ENCODE measurements around the gene NDNF.

Gene NDNF

DNA sequence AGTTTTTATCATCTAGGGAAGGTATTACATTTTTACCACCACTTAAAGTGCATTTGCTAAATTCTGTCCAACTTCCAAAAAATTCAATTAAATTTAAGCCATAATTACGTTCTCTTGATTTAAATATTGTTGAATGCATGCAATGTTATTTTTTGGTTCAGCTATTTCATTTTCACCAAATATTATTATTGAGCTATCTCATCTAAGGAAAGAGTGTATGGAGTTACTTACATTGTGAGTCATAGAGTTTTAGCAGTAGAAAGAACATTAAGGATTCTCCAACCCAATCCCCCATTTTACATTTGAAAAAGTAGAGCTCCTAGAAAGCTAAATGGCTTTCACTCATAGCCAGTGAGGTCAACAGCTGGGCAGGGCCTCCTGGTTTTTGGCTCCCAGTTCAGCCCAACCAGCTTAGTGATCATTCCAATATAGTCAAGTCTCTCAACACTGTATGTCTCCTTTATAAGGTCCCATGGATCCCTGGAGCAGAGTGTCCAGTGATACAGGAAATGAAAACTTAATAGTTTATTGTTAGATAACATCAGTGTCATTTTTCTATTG lies 60.5 kb downstream of the NDNF start:
- no peak for DNase-seq

DNA sequence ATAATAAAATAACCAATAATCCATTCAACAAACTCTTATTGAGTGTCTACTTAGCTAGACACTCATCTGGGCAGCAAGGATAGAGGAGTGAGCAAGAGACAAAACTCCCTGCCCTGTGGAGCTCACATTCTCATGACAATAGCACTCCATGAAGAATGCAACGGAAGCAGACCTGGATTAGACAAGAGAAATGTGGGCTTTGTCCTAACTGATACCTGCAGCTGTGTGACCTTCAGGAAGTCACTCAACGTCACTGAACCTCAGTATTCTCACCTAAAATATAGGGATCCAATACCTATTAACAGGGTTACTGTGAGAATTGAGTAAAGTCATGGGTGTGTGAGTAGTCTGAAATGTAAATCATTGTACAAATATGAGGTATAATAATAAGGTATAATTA lies 61.2 kb downstream of the NDNF start:
- DNase-seq = no peak

DNA sequence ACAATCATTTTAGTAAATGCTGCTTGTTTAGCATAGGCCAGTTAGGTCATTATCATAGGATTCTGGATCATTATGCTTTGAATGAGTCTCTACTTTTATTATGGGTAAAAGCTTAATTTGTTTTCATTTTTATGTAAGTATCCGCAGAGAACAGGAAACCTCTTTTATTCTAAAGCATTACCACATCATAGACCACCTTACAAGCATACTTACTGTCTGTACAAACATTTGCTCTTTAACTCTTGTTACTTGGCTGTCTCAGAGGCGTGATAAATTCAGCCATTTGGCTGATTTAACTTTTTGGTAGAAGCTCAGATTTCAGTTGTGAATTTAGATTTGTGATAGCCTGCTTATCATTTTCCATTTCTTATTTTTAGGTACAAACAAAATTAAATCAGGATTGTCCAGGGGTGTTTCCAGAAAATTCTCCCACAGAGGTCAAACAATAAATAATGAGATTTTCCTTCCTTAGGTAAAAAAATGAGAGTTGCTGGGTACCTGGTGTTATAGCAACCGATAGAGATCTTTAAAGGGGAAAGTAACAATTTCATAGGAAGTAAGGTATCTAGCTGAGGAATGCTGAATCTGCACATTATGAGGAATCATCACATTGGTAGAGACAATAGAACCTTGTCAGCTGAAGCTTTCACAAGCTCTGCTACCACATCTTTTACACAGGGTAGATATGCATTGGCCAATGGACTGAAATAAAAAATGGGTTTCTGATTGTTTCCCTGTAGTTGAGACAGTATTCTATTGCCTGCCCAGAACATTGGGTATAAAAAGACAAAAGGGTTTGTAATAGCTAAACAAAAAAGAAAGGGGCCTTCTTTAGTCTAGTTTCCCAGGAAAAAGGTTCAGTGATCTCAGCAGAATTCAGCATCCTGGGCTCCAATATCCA lies 62.5 kb downstream of the NDNF start:
- DNase-seq = no peak

DNA sequence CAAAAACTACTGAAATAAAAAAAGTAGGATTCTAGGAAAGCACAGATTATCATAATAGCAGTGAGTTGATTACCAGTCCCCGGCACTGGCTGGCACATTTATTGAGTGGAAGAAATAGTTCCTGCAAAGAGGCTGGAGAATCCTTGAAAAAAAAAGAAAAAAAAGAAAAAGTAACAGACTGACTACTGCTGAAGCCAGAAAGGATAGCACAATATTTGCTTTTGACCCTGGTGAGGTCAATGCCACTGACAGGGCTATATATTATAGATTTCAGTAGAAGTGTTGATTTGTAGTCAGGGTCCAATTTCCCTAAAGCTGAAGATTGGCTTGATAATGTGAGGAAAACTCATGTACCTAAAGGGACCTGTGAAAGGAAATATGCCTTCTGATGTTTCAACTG lies 64.7 kb downstream of the NDNF start:
- no peak for DNase-seq

DNA sequence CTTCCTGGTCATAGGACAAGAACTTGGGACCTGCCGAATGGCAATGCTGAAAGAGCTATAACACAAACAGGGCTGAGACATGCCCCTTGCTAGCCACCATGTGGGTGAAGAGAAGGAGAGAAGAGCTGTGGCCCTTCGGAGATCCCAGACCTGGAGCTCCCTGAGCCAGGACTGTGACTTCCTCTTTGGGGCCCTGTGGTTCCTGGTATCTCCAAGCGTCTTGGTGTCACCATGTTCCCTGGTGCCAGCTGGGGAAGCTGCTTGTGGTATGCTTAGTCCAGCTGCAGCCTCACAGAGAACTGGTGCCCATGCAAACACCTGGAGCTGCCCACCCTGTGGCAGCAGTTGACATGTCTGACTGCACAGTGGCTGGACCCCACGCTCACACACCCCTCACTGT lies 68.5 kb downstream of the NDNF start:
- no peak for DNase-seq

DNA sequence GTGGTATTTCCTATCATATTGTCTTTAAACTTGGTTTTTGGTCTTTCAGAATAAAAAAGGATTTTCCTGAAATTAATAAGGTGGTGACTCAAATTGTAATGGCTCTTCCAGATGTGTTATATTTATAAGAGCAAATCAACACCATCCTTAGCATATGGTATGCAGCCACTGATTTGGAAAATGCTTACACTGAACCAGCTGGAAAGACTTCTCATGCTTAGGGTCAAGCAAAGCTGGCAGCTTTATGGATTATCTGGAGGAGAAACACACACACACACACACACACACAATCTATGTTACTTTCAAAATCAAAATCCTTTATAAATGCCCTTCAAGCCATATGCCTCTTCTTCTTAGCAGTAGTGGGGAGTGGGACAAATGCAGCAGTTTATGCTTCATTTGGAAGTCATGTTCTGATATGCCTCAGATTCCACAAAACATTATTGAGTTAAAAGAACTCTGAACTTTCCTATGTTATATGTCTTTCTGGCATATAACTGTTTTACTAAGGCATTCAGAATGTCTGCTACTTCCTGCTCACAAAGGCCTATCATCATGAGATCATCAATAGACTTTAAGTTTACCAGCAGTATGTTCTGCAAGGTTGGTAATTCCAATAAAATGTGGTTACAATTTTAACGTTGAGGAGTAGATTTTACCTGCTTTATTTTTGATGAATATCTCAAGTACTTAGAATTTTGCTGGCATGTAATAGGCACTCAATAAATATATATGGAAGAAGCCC lies 76.9 kb downstream of the NDNF start:
- no peak for DNase-seq

DNA sequence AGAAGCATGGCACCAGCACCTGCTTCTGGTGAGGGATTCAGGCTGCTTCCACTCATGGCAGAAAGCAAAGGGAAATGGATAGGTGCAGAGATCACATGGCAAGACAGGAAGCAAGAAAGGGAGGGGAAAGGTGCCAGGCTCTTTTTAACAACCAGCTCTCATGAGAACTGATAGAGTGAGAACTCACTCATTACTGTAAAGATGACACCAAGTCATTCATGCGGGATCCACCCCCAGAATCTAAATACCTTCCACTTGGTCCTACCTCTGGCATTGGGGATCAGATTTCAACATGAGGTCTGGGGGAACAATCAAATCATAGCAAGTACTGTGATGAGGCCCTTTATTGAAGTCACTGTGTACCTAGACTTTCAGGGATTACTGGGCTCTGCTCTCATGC lies 77.8 kb downstream of the NDNF start:
- no peak for DNase-seq

DNA sequence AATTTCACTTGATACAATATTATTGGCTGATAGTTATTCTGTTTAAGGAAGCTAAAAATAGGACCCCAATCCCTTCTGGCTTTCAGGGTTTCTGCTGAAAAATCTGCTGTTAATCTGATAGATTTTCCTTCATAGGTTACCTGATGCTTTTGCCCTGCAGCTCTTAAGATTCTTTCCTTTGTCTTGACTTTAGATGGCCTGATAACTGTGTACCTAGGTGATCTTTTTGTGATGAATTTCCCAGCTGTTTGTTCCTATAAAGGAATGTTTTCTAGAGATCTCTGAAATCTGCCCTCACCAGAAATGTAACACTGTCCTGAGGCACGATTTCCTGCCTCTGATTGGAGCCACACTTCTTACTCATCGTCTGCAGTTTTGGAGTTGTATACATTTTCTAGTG lies 80.5 kb downstream of the NDNF start:
- DNase-seq = no peak

DNA sequence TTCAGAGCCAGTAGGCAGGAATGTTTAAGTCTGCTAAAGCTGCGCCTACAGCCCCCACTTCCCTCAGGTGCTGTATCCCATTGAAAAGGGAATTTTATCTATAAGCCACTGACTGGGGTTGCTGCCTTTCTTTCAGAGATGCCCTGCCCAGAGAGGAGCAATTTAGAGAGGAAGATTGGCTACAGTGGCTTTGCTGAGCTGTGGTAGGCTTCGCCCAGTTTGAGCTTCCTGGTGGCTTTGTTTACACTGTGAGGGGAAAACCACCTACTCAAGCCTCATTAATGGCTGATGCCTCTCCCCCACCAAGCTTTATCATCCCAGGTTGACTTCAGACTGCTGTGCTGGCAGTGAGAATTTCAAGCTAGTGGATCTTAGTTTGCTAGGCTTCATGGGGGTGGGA lies 82.1 kb downstream of the NDNF start:
- no peak for DNase-seq

All from activated CD4-positive, alpha-beta T cell treated with anti-CD3 and anti-CD28 coated beads for 48 hours (primary cell).